ENCODE measurements around the gene TMTC1. TPM values are rescaled to one million over a fixed set of nuclear protein-coding genes. Genes with fewer than 3 reads are reported as not detected.

TMTC1 gene
- total RNA-seq, 1 experiment from 2014 or later, result 109 TPM

DNA sequence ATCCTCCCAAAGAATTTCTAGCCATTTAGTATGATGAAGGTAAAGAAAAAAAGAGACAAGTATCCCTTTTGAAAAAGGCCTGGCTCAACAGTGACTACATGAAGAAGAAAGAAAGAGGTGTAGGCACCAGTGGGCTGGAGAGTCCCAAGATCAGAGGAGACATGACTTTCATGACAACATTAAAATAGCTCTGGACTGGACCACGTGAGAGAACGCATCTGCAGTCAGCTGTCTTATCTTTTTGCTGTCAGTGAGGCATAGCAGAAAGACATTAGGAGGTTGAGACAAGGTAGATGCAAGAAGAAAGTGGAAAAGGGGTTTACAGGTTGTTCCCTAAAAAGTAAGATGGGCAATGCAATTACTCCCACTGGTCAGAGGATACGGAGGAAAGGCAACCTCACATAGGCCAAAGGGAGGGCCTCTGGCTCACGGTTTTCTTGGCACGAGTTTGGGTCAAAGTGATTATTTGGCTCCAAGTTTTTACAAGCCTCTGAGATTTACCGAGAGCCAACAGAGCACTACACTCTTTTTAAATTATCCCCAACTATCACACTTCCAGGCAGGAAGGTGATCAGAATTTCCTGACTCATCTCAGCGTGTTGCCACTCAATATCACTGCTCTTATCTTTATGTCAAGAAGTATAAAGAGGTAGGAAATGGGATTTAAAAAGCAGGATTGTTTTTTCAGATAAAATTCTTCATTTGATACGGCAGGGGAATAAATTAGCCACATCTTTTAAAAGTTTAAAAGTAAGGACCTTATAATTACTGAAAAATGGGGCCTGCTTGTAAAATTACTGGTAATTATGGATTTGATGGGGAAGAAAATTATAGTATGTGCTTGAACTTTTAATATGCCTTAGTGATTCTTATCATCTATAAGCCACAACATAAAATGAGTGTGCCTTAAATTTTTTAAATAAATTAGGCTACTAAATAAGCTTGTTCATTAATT, 29.2 kb downstream of the TMTC1 start:
- DNase-seq (ENCODE audit: unreplicated experiment), result no peak
- Mint-ChIP-seq H3K4me3 (ENCODE audit: unreplicated experiment) (no peak overlapping the region), H3K4me1 (ENCODE audit: insufficient read depth, unreplicated experiment) (peaks cover 38% of the 10 kb centered on the region), H3K27ac (ENCODE audit: low read depth, unreplicated experiment) (peak overlapping the region; percentile 92), H3K36me3 (ENCODE audit: insufficient read depth, unreplicated experiment) (peaks cover 100% of the 10 kb centered on the region), H3K9me3 (ENCODE audit: unreplicated experiment) (no peaks in the 10 kb centered on the region), H3K27me3 (ENCODE audit: insufficient read depth, unreplicated experiment) (no peaks in the 10 kb centered on the region)
- intact Hi-C loops (cut with micrococcal nuclease), result no loop called here
- TF ChIP-seq, protein P1, sequence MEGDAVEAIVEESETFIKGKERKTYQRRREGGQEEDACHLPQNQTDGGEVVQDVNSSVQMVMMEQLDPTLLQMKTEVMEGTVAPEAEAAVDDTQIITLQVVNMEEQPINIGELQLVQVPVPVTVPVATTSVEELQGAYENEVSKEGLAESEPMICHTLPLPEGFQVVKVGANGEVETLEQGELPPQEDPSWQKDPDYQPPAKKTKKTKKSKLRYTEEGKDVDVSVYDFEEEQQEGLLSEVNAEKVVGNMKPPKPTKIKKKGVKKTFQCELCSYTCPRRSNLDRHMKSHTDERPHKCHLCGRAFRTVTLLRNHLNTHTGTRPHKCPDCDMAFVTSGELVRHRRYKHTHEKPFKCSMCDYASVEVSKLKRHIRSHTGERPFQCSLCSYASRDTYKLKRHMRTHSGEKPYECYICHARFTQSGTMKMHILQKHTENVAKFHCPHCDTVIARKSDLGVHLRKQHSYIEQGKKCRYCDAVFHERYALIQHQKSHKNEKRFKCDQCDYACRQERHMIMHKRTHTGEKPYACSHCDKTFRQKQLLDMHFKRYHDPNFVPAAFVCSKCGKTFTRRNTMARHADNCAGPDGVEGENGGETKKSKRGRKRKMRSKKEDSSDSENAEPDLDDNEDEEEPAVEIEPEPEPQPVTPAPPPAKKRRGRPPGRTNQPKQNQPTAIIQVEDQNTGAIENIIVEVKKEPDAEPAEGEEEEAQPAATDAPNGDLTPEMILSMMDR (IDR thresholded peaks at IDR 0.05; ENCODE audit: unreplicated experiment), result no peak
- no TSS peak for BruUV-seq (replicated peaks)
- CTCF ChIA-PET, result interaction anchor here (1.2 kb wide), 1 partner anchor 10 kb away, joined by 3 read pairs; no protein-coding TSS in a partner anchor
- POLR2A ChIA-PET, result interaction anchor here (0.6 to 4.8 kb wide), 3 partner anchors 8 to 134 kb away, joined by 3 to 64 read pairs (median 3); no protein-coding TSS in a partner anchor

DNA sequence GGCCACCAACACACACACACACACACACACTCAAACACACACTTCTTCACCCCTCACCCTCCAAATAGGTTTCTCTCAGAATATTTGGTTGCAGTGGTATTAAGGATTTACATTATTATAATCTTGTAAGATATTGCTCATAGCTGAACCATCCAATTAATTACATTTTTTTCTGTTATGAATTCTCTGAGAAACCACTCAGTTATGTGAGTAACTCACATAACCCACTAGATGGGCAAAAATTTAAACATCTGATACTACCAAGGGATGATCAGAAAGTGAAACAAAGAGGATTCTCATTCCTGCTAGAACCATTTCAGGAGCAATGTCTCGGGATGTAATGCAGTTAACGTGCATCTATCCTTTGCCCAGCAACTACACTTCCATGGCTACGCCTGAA, 31.6 kb downstream of the TMTC1 start:
- ChIA-PET CTCF (interaction anchor here (0.6 to 0.7 kb wide), 2 partner anchors 42 to 1054 kb away, joined by 4 to 5 read pairs; no protein-coding TSS in a partner anchor), POLR2A (interaction anchor here (1.0 kb wide), 1 partner anchor 10 kb away, joined by 3 read pairs; no protein-coding TSS in a partner anchor)
- H3K27ac Mint-ChIP-seq (ENCODE audit: low read depth, unreplicated experiment), result peak overlapping the region; percentile 85
- BruUV-seq (replicated peaks), result no TSS peak
- DNase-seq (ENCODE audit: unreplicated experiment), result no peak
- peaks cover 100% of the 10 kb centered on the region for H3K36me3 Mint-ChIP-seq (ENCODE audit: insufficient read depth, unreplicated experiment)
- TF ChIP-seq, protein P1 (IDR thresholded peaks at IDR 0.05; ENCODE audit: unreplicated experiment), result no peak
- no peaks in the 10 kb centered on the region for H3K27me3 Mint-ChIP-seq (ENCODE audit: insufficient read depth, unreplicated experiment)
- no peaks in the 10 kb centered on the region for H3K9me3 Mint-ChIP-seq (ENCODE audit: unreplicated experiment)
- H3K4me3 Mint-ChIP-seq (ENCODE audit: unreplicated experiment), result no peak overlapping the region
- intact Hi-C loops (cut with micrococcal nuclease), result no loop called here
- peaks cover 33% of the 10 kb centered on the region for H3K4me1 Mint-ChIP-seq (ENCODE audit: insufficient read depth, unreplicated experiment)

DNA sequence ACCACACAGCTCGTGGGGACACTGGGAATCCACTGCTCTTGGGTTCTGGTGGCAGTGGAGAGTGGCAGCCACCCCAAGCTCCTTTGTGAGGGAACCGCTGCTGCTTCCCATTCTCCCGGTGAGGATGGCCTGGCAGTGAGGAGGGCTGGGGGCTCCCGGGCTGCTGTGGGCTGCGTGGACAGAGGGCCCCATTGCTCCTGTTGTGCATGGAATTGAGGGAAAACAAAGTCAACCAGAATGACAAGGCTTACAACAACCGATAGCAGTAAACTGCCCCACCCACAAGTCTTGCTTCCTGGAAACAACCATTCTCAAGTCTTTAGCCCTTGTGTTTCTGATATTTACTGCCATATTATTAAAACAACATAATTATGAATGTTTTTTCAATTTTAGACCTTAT, 32.1 kb downstream of the TMTC1 start:
- peak overlapping the region; percentile 85 for H3K27ac Mint-ChIP-seq (ENCODE audit: low read depth, unreplicated experiment)
- H3K4me1 Mint-ChIP-seq (ENCODE audit: insufficient read depth, unreplicated experiment), result peaks cover 28% of the 10 kb centered on the region
- BruUV-seq (replicated peaks), result no TSS peak
- no peaks in the 10 kb centered on the region for H3K27me3 Mint-ChIP-seq (ENCODE audit: insufficient read depth, unreplicated experiment)
- intact Hi-C loops (cut with micrococcal nuclease), result no loop called here
- no peak for DNase-seq (ENCODE audit: unreplicated experiment)
- TF ChIP-seq, protein P1 (IDR thresholded peaks at IDR 0.05; ENCODE audit: unreplicated experiment), result no peak
- no peaks in the 10 kb centered on the region for H3K9me3 Mint-ChIP-seq (ENCODE audit: unreplicated experiment)
- POLR2A ChIA-PET, result interaction anchor here (0.7 to 1.0 kb wide), 2 partner anchors 10 to 22 kb away, joined by 3 read pairs; no protein-coding TSS in a partner anchor
- peaks cover 100% of the 10 kb centered on the region for H3K36me3 Mint-ChIP-seq (ENCODE audit: insufficient read depth, unreplicated experiment)
- CTCF ChIA-PET, result interaction anchor here (0.6 to 0.7 kb wide), 2 partner anchors 43 to 1055 kb away, joined by 4 to 5 read pairs; no protein-coding TSS in a partner anchor
- H3K4me3 Mint-ChIP-seq (ENCODE audit: unreplicated experiment), result no peak overlapping the region

DNA sequence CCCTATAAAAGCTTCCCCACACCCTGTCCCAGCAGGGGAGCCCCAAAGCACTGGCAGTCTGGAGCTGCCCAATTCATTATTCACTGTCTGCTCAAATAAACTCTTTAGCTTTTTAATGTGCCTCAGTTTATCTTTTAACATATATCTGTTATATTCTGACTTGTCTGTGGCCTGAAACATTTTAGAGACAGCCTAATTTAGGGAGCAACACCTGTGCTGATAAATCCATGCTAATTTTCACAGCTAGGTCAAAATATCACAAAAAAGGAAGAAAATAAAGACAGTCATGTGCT, 32.9 kb downstream of the TMTC1 start:
- Mint-ChIP-seq H3K4me1 (ENCODE audit: insufficient read depth, unreplicated experiment) (peaks cover 20% of the 10 kb centered on the region), H3K4me3 (ENCODE audit: unreplicated experiment) (no peak overlapping the region), H3K27me3 (ENCODE audit: insufficient read depth, unreplicated experiment) (no peaks in the 10 kb centered on the region), H3K27ac (ENCODE audit: low read depth, unreplicated experiment) (peak overlapping the region; percentile 59), H3K36me3 (ENCODE audit: insufficient read depth, unreplicated experiment) (peaks cover 100% of the 10 kb centered on the region), H3K9me3 (ENCODE audit: unreplicated experiment) (no peaks in the 10 kb centered on the region)
- ChIA-PET POLR2A (interaction anchor here (1.0 kb wide), 1 partner anchor 9 kb away, joined by 3 read pairs; no protein-coding TSS in a partner anchor), CTCF (interaction anchor here (0.7 kb wide), 1 partner anchor 1239 kb away, joined by 3 read pairs; no protein-coding TSS in a partner anchor)
- TF ChIP-seq, protein P1 (IDR thresholded peaks at IDR 0.05; ENCODE audit: unreplicated experiment), result no peak
- DNase-seq (ENCODE audit: unreplicated experiment), result no peak
- intact Hi-C loops (cut with micrococcal nuclease), result no loop called here
- no TSS peak for BruUV-seq (replicated peaks)

Measured in MCF 10A (cell line).